K562 (cell line): ENCODE results near the gene GANAB. TPM values are rescaled to one million over a fixed set of nuclear protein-coding genes. Genes with fewer than 3 reads are reported as not detected.

Source experiments
- ARID3A ChIP-seq: IDR thresholded peaks from 2 replicates; pipeline ENCODE4 v1.6.1; 2012; ENCODE audit warnings: low read depth, low read length, improper control_type of control experiment, borderline replicate concordance
- ATF1 ChIP-seq, 2 experiments: fragments of 450-650 bp in 1 of 2; IDR thresholded peaks; 2 replicates each; pipeline ENCODE4 v1.6.1; 2016; ENCODE audit warnings: missing compliant biosample characterization in 1 of 2, missing genetic modification characterization in 1 of 2
- CBFA2T2 ChIP-seq: fragments of 450-650 bp; conservative IDR thresholded peaks from 2 replicates; pipeline ENCODE4 v1.6.1; 2017; ENCODE audit warnings: mild to moderate bottlenecking
- CUX1 ChIP-seq: fragments of 200-800 bp; sonication (Bioruptor generic); IDR thresholded peaks from 2 replicates; pipeline ENCODE4 v1.6.1; 2016; ENCODE audit warnings: missing genetic modification characterization, missing compliant biosample characterization
- ELF4 ChIP-seq: fragments of 450-650 bp; formaldehyde crosslinking; IDR thresholded peaks from 2 replicates; pipeline ENCODE4 v1.4.0; 2022; ENCODE audit warnings: missing genetic modification characterization
- ETS2 ChIP-seq: IDR thresholded peaks from 2 replicates; pipeline ENCODE4 v1.6.1; 2016; ENCODE audit warnings: borderline replicate concordance, missing genetic modification characterization, mild to moderate bottlenecking, moderate library complexity, missing compliant biosample characterization; ENCODE audit not compliant: poor library complexity, severe bottlenecking
- IRF1 ChIP-seq: sonication (generic); formaldehyde crosslinking; IDR thresholded peaks from 2 replicates; pipeline ENCODE4 v1.8.0; 2022; ENCODE audit warnings: missing genetic modification reagents, mild to moderate bottlenecking, borderline replicate concordance
- KLF6 ChIP-seq: fragments of 250-450 bp; sonication (Bioruptor Pico); IDR thresholded peaks from 2 replicates; pipeline ENCODE4 v1.4.0; 2020; ENCODE audit warnings: mild to moderate bottlenecking, moderate library complexity, borderline replicate concordance
- RB1 ChIP-seq: fragments of 450-650 bp; IDR thresholded peaks from 2 replicates; pipeline ENCODE4 v1.6.1; 2017; ENCODE audit warnings: low read depth, mild to moderate bottlenecking
- RNF2 ChIP-seq: sonication (generic); IDR thresholded peaks from 2 replicates; pipeline ENCODE4 v1.6.1; 2016
- THRB ChIP-seq: fragments of 450-650 bp; formaldehyde crosslinking; conservative IDR thresholded peaks from 2 replicates; pipeline ENCODE4 v1.4.0; 2022; ENCODE audit warnings: mild to moderate bottlenecking, missing genetic modification characterization
- ZBTB2 ChIP-seq: fragments of 450-650 bp; IDR thresholded peaks from 2 replicates; pipeline ENCODE4 v1.6.1; 2016; ENCODE audit warnings: antibody characterized with exemption
- ZNF584 ChIP-seq: fragments of 200-800 bp; sonication (Bioruptor generic); IDR thresholded peaks from 2 replicates; pipeline ENCODE4 v1.6.1; 2016; ENCODE audit warnings: low read depth, mild to moderate bottlenecking, missing genetic modification characterization, missing compliant biosample characterization
- polyA plus RNA-seq, 8 experiments: library from polyadenylated mRNA; depleted of rRNA in 4 of 8; stranded (reverse) in 5 of 8; unstranded in 3 of 8; fragments of >200 nt; fragmentation: Nextera tagmentation in 2 of 8; fragmentation: Illumina TruSeq in 1 of 8; extraction: Ambion mirVana in 2 of 8; extraction: Trizol in 1 of 8; gene quantifications; 2 replicates each; pipeline versions ENCODE4 v1.2.1 to v1.2.3, GENCODE V29; 2011 to 2014; ENCODE audit warnings: inconsistent platforms in 1 of 8, missing spikeins in 1 of 8
- total RNA-seq, 7 experiments: library from RNA; depleted of rRNA in 6 of 7; stranded (reverse); fragments of >200 nt in 6 of 7; fragmentation: Illumina TruSeq in 2 of 7; extraction: Trizol in 2 of 7; gene quantifications; 2 replicates each; pipeline versions ENCODE4 v1.2.1 to v1.2.3, GENCODE V29; 2011 to 2021; ENCODE audit warnings: low replicate concordance in 1 of 7

The GANAB gene
- total and polyA plus RNA-seq, 9 of the 15 experiments (the other 6 are each of a cell fraction or from before 2014, with no cell fraction given), result 6.5 to 284 (median 161) TPM

GRCh38 chr11:62602141-62603071 is 44.0 kb downstream of the GANAB start (continued):
- TF ChIP-seq CUX1 (CRISPR knock-in tag), result no peak
- TF ChIP-seq CBFA2T2, result peak; percentile 33; the same call in 1 of the 2 replicates
- TF ChIP-seq ZBTB2, result peak; percentile 67
- 0 out of 2 replicates have a peak, but pooled peaks have one; percentile 23 for TF ChIP-seq THRB (CRISPR knock-in tag)
- peak; percentile 65; the same call in 1 of the 2 replicates for TF ChIP-seq ELF4
- no peak for TF ChIP-seq ETS2 (tag)
- TF ChIP-seq KLF6, result 0 out of 2 replicates have a peak, but pooled peaks have one; percentile 48
- no peak for TF ChIP-seq ATF1 (CRISPR knock-in tag; IDR thresholded peaks at IDR 0.05)
- peak; percentile 28; the same call in 1 of the 2 replicates for TF ChIP-seq ATF1 (tag; IDR thresholded peaks at IDR 0.05)
- TF ChIP-seq ZNF584, result 0 out of 2 replicates have a peak, but pooled peaks have one; percentile 21
- TF ChIP-seq RNF2, result no peak
- TF ChIP-seq IRF1 (CRISPR knock-in tag), result no peak
- no peak for TF ChIP-seq ARID3A
- TF ChIP-seq RB1, result no peak; the same call in 1 of the 2 replicates
